CD4-positive, alpha-beta T cell treated with Interleukin-6 for 4 hours (primary cell): ENCODE results near the gene HOXB4.

Source experiments
- DNase-seq: peaks from one replicate; pipeline ENCODE4 v3.0.0-alpha.2; 2020; ENCODE audit warnings: mixed read lengths

The HOXB4 gene

DNA sequence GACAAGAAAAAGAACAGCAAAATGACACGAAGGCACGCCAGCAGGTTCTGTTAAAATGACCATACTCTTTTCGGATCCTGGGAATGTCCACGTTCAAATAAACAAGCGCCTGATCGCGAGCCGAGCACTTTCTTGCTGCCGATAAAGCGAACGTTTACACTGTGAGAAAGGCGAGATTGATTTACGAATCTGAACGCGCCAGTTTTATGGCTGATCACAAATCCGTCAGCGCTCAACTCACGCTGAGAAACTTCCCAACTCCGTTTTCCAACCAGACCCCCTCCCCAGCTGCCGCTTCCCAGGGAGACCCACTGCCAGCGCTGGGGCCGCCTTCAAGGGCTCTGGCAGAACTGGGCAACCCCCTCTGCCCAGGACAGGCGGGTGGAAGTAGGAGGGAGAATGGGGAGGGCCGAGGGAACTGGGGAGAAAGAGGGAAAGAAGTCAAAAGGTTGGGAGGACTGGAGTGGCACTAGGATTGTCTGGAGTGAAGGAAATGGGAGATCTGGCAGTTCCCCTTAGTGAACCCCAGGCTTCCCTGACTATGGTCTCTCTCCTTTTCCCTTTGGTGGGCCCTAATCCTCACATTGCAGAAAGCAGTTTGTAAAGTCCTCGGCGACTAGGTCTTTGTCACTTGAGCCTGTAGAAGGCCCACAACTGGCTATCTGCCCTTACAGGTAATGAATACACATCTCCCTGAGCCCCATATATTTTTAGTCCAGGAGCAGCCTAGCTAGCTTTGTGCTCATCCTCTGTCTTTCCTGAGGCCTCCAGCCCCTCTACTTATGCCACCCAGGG lies 6.9 kb downstream of the HOXB4 start:
- no peak for DNase-seq

DNA sequence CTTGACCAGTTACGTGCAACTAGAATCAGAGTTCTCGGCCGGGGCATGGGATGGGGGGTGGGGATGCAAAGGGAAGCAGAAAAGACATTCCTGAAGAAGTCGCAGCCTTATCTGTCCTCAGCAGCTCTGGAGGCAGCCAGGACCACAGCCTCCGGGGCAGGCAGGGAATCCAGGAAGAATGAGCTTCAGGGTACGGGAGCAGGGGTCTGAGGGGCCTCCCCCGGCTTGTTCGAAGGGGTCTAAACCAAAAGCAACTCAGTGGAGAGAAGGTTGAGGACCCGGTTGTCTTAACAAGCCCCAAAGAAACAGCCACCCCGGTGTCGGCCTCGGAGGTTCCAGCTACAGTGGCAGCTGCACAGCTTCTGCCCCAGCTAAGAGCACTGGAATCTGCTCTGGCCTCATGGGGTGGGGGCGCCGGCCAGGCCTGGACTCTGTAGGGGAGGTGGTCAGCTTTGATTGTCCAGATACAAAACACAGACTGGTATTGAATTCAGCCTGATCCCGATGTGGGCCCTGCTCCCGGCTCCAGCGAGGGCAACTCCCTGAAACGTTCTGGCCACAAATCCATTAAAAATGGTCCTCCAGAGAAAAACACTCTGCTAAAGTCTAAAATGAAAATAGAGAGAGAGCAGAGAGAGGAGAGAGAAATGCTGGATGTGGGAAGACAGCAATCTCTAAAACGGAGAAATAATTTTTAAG lies 7.7 kb downstream of the HOXB4 start:
- no peak for DNase-seq

DNA sequence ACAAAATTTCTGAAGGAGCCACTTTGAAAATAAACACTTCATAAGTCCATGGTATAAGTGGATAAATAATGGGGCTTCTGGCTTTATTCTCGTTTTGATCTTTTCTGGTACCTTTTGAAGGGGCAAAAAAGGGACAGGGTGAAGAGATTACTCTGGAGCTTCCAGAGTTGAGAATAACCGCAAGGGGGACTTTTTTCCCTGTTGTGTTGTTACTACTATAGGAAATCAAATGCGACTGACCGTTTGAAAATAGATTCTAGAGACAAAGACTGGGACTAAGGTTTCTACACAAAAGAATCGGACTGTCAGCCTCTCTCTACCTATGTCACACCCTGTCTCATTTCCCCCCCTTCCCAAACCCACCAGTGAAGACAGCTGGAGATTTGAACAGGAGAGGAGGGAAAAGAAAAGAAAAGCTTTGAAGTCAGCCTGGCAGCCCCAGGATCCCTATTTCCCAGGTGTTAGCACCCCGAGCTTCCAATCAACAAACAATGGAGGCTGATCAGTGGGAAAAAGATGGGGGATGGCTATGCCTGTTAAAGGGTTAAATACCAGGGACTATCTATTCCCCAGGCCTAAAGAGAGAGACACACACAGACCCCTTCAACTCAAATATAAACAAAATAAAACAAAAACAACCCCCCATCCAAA lies 8.4 kb downstream of the HOXB4 start:
- no peak for DNase-seq

DNA sequence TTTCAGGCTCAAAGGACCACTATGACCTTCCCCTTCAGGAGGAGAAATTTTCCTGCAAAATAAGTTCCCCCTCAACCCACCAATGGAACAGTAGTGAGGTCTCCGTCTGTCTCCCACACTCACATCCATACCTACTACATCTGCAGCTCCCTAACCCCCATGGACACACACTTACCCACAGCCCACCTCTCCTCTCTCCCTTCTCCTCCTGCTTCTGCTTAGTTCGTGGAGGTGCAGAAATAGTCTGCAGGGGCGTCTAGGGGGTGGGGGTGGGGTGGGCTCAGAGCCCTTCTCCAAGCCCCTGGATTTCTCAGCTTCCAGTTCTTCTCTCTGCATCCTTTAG lies 8.9 kb downstream of the HOXB4 start:
- DNase-seq: no peak

DNA sequence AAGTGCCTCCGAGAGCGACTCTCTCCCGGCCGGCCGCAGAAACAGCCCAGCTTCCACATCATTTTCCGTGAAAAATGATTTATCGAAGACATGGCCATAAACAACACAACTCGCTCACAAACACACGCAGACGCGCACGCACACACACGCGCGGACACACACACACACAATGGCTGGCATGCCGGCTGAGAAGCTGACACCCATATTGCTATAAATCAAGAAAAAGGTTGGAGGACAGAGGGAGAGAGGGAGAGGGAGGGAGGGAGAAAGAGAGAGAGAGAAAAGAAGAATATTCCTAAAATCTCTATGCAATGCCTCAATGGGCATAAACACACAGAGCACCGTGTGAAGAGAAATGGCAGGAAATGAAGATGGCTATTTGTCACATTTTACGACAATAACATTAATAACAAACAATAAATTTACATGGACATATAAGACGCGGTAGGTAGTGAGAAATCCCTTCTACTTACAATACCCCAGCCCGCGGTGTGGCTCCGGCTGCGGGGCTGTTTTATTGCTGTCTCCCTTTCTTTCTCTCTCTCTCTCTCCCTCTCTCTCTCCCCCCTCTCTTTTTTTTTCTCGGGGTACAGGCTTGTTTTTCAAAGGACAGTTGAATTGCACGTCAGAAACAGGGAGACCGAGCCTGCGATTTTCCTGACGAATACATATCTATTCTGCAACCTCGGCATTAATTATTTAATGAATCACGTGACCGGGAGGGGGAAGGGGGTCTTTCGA lies 9.5 kb downstream of the HOXB4 start:
- DNase-seq: no peak

DNA sequence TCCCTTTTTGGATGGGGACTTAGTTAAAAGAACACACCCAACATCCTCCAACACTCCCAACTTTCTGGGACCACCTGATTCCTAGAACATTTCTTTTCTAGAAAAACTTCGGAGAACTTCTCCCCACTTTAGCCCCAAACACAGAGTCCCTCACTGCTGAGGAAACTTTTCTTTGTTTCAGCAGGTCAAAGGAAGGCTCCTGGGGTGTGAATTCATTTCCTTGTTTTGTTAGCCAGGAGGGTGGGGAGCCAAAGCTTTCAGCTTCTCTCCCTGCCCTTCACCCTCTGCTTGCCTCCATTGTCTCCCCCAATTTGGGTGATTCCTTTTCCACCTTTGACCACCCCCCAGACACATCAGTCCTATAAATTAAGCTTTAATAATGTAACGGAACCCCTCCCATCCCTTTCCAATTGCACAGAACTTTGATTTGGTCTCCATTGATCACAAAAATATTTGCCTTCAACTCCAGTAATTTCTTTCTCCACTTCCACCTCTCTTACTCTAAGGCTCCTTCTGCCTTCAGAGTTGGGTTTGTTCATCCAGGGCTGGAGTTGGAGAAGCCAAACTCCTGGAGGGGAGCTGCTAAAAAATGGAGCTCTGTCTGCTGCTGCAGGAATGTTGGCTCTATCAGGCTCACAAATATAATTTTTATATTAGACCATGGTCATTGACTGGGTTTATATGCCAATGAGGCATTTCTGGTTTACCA lies 10.3 kb downstream of the HOXB4 start:
- DNase-seq: no peak

DNA sequence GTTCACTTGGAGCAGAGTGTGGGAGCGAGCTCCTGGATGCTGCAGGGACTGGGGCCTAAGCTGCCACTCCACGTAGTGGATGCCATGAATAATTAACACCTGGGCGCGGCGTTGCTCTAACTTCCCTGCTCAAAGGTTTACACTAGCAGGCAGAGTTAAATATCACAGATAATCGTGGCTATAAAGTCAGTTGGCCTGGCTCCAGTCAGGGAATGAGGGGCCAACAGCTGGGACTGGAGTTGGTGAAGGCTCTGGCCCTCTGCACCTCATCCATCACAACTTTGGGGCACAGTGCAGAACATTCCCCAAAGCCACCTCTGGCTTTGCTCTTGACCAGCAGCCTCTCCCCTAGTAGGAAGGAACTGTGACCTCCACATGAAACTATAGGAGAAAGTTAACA lies 10.9 kb downstream of the HOXB4 start:
- no peak for DNase-seq

DNA sequence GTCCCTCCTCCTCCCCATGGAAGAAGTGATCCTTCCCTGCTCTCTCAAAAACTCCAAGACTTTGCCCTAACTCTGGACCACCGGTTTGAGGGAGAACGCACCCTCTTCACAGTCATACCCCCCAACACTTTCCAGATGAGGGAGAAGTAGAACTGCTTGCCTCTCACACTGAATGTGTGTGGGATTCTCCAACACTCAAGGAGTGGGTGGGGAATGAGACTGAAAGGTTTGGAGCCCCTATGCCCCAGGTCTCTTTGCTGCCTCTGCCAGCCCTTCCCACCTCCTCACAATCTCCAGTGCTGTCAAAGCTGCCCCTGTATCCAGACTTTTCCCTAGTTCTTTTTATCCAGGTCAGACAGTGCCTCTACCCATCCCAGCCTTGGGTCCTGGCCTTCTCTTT lies 11.4 kb downstream of the HOXB4 start:
- DNase-seq: no peak

DNA sequence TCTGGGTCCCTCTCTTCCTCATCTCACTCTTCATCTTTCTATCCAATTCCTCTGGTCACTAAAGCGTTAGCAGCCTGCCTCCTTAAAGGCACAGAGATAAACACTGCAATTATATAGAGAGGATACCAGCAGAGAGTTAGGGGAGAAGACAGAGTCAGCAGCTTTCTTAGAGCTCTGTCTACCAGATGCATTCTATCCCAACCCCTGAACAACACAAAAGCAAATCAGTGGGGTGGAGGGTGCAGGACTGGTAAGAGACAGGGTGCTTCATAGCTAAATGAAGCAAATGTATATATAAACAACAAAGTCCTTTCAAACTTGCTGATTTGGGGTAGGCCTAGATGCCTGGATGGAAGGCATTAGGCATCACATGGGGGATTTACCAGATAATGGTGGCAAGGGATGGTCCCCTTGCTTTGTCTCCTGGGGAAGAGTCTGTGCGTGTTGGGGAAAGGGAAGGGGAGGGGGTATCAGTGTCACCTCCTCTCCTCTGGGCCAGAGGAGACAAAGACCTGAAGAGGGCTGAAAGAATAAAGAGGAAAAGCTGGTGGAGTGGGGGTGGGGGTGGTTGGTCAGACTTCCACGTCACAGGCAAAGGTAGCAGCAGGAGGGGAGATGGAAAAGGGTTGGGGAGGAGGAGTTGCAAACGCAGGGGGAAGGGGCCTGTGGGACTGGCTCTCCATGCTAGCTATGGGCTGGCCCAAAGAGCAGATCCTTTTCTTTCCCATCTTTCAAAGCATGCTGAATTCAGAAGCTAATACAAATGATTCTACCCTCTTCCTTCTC lies 12.0 kb downstream of the HOXB4 start:
- DNase-seq: no peak

DNA sequence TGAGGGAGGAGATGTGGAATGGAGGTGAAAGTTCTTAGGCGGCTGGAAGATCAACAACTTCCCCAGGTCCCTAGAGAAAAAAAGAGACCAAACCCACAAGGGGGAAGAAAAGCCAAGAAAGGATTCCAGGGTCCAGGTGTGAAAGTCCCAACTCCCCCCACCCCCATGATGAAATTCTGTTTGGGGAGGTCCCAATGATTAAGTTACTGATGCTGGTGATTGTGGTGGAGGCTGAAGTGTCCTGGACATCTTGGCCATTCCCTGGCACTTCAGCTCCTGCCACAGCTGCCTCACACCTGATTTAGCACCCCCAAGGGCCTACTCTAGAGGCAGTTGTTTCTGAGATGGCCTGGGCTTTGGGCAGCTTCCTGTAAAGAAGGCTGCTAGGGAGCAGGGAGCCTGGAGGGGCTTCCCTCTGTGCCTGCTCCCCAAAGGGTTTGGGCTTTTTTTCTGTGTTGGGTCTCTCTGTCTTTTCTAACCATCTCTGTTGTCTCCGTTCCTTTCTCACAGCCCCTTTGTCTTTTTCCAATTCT lies 13.1 kb downstream of the HOXB4 start:
- no peak for DNase-seq

DNA sequence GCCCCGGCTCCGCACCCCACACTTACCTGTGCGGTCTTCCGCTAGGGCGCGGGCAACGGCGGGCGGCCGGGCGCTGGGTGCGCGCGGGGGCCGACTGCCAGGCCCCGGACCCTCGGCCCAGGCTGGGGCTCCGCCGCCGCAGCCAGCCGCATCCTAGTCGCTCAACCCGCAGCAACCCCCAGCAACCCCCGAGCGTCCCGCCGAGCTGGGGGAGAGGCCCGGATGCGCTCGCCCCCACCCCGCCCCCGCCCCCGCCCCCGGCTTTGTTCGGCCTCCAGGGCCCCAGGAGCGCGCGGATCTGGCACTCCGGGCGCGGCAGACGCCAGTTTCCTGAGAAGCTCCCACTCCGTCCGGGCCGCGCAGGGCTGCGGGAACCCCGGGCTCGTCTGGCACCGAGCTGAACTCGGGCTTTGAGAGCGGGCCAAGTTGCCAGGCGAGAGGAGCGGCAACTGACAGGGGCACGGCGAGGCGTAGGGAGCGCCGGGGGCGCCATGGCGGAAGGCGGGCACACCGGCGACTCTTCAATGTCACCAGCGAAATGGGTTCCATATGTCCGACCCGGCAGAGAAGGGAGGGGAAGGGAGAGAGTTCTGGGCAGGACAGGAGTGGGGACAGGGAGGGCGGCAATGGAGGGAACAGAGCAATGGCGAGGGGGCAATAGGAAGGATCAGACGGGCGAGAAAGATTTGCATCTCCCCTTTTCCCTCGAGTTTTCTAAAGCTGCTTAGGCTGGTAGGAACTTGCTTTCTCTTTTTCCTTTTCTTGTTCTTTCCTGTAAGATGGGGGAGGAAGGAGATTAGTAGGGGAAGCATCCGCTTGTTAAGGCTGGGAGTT lies 13.7 kb downstream of the HOXB4 start:
- DNase-seq: no peak

DNA sequence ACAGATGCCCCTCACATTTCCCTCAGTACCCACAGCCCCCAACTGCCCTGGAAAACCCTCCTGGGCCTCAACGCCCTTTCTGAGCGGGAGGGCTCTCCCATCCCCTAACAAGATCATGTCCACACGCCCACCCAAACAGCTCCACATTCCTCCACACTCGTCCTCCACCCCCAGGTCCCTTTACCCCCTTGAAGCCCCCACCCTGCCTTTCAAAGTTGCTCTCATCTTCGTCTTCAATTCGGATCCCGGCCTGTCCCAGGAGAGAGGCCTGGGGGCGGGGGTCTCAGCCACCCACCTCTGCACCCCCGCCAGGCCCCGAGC lies 14.3 kb downstream of the HOXB4 start:
- no peak for DNase-seq

DNA sequence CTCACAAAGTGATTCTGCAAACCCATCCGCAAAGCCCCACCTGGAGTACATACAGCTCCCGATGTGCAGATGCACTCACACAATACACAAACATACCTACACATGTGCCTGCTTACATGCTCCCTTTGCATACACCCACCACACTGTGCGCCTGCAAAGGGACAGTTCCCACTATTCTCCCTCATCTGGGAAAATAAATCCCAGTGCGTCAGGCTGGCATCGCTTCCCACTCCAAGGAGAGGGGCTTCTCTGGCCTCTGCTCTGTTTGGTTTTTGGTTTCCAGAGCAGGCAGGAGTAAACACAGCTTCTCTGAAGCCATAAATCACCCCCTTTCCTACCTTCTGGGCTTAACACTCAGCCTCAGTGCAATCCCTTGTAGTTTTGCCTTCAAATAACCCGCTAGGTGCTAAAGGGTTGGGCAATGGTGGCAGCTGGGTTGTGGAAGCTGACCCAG lies 14.7 kb downstream of the HOXB4 start:
- DNase-seq: no peak

DNA sequence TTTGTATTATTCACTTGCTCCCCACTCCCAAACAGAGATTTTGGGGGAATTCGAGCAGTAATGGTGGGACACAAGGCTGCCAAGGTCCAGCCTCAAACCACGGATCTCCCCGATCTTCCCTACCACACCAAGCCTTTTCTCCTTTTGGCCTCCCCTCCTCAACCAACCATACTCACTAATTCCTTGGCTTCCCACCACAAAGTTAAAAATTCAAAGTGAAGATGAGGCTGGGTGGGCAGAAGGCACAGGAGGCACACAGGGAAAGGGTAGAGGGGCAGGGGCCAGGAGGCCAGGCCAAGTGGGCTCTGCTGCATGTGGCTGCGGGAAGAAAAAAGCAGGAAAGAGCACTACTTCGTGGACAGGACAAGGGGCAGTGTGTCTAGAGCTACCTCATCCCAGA lies 15.2 kb downstream of the HOXB4 start:
- no peak for DNase-seq

DNA sequence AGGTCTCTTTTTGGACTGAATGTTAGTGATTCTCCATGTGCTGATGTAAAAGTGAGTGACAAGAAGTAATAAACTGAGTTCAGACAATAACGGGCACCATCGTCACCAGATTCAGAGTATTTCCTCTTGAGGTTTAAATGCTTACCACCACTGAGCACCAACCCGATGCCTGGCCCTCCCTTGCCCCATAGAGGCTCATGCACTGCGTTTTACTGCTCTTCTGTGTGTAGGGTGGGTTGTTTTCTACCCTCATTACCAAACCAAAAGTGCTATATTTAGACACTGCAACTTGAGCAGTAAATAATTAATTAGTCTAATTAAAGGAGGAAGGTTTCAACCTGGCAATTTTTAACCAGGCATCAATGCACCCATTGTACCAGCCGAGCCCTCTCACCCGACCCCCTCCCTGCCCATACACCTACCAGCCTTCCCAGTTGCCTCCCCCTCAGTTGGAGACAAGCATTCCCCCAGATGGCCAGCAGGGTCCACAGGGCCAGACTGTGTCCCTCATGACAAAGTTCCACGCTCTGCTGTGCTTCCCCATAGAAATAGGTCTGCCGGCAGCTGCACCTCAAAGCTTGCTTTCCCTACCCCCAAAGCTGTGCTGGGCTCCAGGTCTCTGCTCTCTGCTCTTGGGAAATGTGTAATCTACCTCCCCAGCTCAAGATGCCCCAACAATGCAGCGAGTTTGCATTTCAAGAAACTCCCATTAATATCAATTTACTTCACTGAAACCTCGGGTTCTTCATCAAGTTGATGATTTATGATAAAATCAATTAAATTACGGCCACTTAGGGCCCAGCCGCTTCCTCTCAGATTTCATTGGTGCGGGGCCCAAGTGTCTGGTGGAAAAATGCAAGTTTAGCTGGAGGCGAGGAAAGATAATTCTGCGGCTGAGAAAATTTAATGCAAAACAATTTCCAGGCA lies 16.0 kb downstream of the HOXB4 start:
- no peak for DNase-seq

DNA sequence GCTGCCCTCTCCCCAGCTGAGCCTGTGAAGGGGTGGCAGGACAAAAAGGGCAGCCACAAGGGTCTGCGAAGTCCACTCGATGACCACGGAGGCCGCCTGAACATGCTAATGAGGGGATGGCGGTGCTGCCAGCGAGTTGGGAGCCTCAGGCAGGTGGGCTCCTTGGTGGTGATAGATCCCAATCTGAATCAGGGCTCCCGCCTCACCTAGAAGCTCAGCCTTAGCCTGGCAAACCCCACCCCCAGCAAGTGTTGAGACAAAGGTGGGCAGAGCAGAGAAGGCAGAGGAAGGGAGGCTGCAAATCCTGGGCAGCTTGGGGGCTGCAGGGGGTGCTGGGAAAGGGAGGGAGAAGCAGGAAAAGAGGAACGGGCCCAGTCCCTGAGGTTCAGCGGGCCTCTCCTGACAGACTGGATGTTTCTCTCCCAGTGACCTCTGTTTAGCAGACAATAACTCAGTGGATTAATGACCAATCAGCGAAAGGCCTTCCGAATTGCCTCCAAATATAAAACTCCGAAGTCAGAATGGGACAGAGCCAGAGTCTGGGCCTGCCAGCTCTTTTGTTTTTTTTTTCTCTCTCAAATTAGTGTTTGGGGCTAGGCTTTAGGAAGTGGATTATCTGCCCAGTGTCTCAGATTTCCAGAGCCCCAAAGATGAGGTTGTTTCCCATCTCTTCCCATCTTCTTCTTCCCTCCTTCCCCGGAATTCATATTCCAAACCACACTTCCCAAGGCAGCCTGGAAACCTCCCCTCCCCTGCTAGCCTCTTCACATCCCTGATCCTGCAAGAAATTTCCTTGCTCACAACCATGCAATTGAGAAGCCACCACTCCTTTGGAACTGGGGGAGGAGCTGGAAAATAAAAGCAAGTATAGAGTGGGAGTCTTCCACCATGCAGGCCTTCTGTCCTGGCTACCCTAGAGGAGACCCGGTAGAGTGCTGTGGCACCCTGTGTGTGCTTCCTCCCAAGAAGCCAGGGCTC lies 18.0 kb downstream of the HOXB4 start:
- DNase-seq: no peak

DNA sequence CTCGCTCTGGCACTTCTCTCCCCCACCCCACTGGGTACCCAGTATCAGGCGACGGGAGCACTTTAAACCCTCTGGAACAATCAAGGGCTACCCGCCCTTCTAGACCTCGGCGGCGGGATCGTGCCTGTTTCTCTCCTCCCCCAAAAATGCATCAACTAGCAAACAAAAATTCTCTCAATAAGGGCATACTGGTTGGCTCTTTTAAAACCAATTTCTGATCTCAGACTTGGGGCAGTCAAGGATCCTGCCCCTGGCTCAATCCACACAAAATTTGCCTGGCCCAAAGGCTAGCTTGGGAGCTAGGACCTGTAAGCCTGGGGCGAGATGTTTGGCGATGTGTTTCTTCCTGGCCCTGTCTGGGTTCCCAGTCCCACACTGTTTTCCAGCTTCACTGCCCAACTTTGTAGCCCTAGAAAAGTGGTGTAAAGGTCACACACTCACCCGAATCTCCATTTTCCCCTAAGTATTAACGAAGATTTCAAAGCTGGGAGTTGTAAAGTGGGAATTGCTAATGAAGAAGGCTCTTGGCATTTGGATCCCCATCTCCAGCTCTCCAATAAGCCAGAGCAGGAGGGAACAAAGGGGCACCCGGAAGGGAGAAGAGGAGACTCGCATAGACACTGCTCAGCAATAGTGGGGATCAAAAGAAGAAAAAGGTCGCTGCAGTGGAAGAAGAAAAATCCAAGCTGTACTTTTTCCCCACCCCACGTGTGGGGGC lies 18.9 kb downstream of the HOXB4 start:
- DNase-seq: no peak

DNA sequence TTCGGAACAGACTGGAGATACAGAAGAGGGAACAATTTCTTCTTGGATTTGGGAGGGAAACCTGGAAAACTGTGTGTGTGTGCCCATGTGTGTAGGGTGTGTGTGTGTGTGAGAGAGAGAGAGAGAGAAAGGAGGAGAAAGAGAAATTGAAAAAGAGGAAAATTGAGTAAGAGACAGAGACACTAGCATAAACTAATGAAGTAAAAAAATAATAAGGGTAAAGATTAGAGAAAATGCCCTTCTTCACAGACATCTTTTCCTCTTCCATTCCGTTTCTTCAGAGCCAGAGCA lies 19.4 kb downstream of the HOXB4 start:
- no peak for DNase-seq
